ENCODE results near the gene TYK2. TPM values are rescaled to one million over a fixed set of nuclear protein-coding genes. Genes with fewer than 3 reads are reported as not detected.

Gene TYK2
- total RNA-seq, 1 donor from 2014 or later = 67.1 TPM

Small RNA genes lying within 50 kb of the gene (microRNA-seq; reads per million reads assigned to microRNA genes)
- not detected for gene MIR1181

Other genes with a start within 250 kb of the TYK2 start
- gene DNMT1, start 185.6 kb downstream of the TYK2 start, total RNA-seq = 26.0 TPM
- gene S1PR2, start 149.2 kb downstream of the TYK2 start, total RNA-seq = 8.4 TPM
- 70.1 TPM for gene MRPL4, start 128.4 kb downstream of the TYK2 start, total RNA-seq
- gene ICAM1, start 109.5 kb downstream of the TYK2 start, total RNA-seq = 8.6 TPM
- gene ICAM4, start 93.6 kb downstream of the TYK2 start, total RNA-seq = 0.30 TPM
- 0.38 TPM for gene ICAM5, start 90.6 kb downstream of the TYK2 start, total RNA-seq
- 0.65 TPM for gene ZGLP1, start 70.8 kb downstream of the TYK2 start, total RNA-seq
- 20.1 TPM for gene FDX2, start 64.6 kb downstream of the TYK2 start, total RNA-seq
- gene RAVER1, start 47.0 kb downstream of the TYK2 start, total RNA-seq = 10.1 TPM
- 36.7 TPM for gene ICAM3, start 40.9 kb downstream of the TYK2 start, total RNA-seq
- gene CDC37, start 23.0 kb upstream of the TYK2 start, total RNA-seq = 155 TPM
- 37.0 TPM for gene PDE4A, start 40.0 kb upstream of the TYK2 start, total RNA-seq
- 82.8 TPM for gene KEAP1, start 122.8 kb upstream of the TYK2 start, total RNA-seq
- gene S1PR5, start 136.9 kb upstream of the TYK2 start, total RNA-seq = 0.27 TPM
- 47.6 TPM for gene ATG4D, start 163.3 kb upstream of the TYK2 start, total RNA-seq
- gene KRI1, start 185.4 kb upstream of the TYK2 start, total RNA-seq = 10.8 TPM
- gene CDKN2D, start 188.4 kb upstream of the TYK2 start, total RNA-seq = 9.9 TPM
- not detected for gene AP1M2, start 206.7 kb upstream of the TYK2 start, total RNA-seq
- gene SLC44A2, start 245.0 kb upstream of the TYK2 start, total RNA-seq = 71.4 TPM